Mesendoderm (in vitro differentiated cells): ENCODE data around the gene C22orf15.
A peak's percentile ranks its signal among the peaks of the same experiment; 100 is the strongest.

Experiments
- DNase-seq: peaks from one replicate; pipeline ENCODE4 v3.0.0; 2013
- H2AK5ac ChIP-seq: 2 replicates; pipeline ENCODE4 v1.6.1; 2013; ENCODE audit warnings: low read length, inconsistent platforms
- H2BK120ac ChIP-seq: 2 replicates; pipeline ENCODE4 v1.6.1; 2013; ENCODE audit warnings: low read depth, mild to moderate bottlenecking, low read length, moderate library complexity, mixed read lengths
- H2BK15ac ChIP-seq: replicated peaks from 2 replicates; pipeline ENCODE4 v1.6.1; 2013; ENCODE audit warnings: low read depth, mild to moderate bottlenecking, moderate library complexity
- H2BK5ac ChIP-seq: 2 replicates; pipeline ENCODE4 v1.6.1; 2013; ENCODE audit warnings: low read length, inconsistent platforms
- H3K18ac ChIP-seq: 2 replicates; pipeline ENCODE4 v1.6.1; 2013; ENCODE audit warnings: mild to moderate bottlenecking, low read length, mixed read lengths
- H3K23ac ChIP-seq: one replicate; pipeline ENCODE4 v1.6.1; 2013; ENCODE audit warnings: low read length
- H3K27ac ChIP-seq: 2 replicates; pipeline ENCODE4 v1.5.1; 2013; ENCODE audit warnings: low read depth, mild to moderate bottlenecking, inconsistent platforms, low read length, moderate library complexity
- H3K27me3 ChIP-seq: 2 replicates; pipeline ENCODE4 v1.6.1; 2013; ENCODE audit warnings: low read length, control low read depth, mild to moderate bottlenecking, inconsistent platforms; ENCODE audit not compliant: insufficient read depth, poor library complexity
- H3K36me3 ChIP-seq: 2 replicates; pipeline ENCODE4 v1.6.1; 2013; ENCODE audit warnings: low read length, inconsistent platforms; ENCODE audit not compliant: control insufficient read depth, insufficient read depth
- H3K4ac ChIP-seq: one replicate; pipeline ENCODE4 v1.6.1; 2013; ENCODE audit warnings: low read depth, mild to moderate bottlenecking, low read length, moderate library complexity
- H3K4me1 ChIP-seq: 2 replicates; pipeline ENCODE4 v1.6.1; 2013; ENCODE audit warnings: low read depth, low read length, inconsistent platforms; ENCODE audit not compliant: control insufficient read depth
- H3K4me2 ChIP-seq: 2 replicates; pipeline ENCODE4 v1.6.1; 2013; ENCODE audit warnings: low read length
- H3K4me3 ChIP-seq: 2 replicates; pipeline ENCODE4 v1.5.1; 2013; ENCODE audit warnings: mild to moderate bottlenecking, low read length
- H3K56ac ChIP-seq: one replicate; pipeline ENCODE4 v1.6.1; 2013; ENCODE audit warnings: low read length
- H3K79me1 ChIP-seq: 2 replicates; pipeline ENCODE4 v1.6.1; 2013; ENCODE audit warnings: low read length, inconsistent platforms
- H3K79me2 ChIP-seq: 2 replicates; pipeline ENCODE4 v1.6.1; 2013; ENCODE audit warnings: mild to moderate bottlenecking, low read length; ENCODE audit not compliant: control insufficient read depth, insufficient read depth
- H3K9ac ChIP-seq: 2 replicates; pipeline ENCODE4 v1.6.1; 2013; ENCODE audit warnings: low read length, inconsistent platforms
- H4K5ac ChIP-seq: one replicate; pipeline ENCODE4 v1.6.1; 2013; ENCODE audit warnings: low read length
- H4K8ac ChIP-seq: one replicate; pipeline ENCODE4 v1.6.1; 2013; ENCODE audit warnings: low read depth, mild to moderate bottlenecking, control low read depth, low read length, moderate library complexity
- WGBS: extraction: QIAGEN DNeasy Blood & Tissue Kit; methylation state at CpG from one replicate; pipeline ENCODE4 v1.1.7; 2013; ENCODE audit warnings: low lambda C conversion rate, missing lambda C conversion rate; ENCODE audit not compliant: insufficient coverage; ENCODE audit errors: extremely low coverage; 5-methylcytosine and 5-hydroxymethylcytosine counted together

Gene C22orf15

GRCh38 chr22:23789638-23790037 is 26.8 kb downstream of the C22orf15 start:
- H2AK5ac ChIP-seq: no peak overlapping the region
- DNase-seq: peak; percentile 43
- H3K27me3 ChIP-seq: no peaks in the 10 kb centered on the region
- H3K18ac ChIP-seq: no peak overlapping the region
- no peak overlapping the region for H2BK5ac ChIP-seq
- no peak overlapping the region for H3K4me3 ChIP-seq
- H3K79me2 ChIP-seq: peaks cover 43% of the 10 kb centered on the region
- H2BK120ac ChIP-seq: no peak overlapping the region
- H4K8ac ChIP-seq: no peak overlapping the region
- H3K79me1 ChIP-seq: peaks cover 27% of the 10 kb centered on the region
- H3K23ac ChIP-seq: no peak overlapping the region
- WGBS: no CpG with 5 or more reads among the region's 4 CpGs
- H3K4me2 ChIP-seq: no peak overlapping the region
- H3K56ac ChIP-seq: peak overlapping the region; percentile 46
- peak overlapping the region; percentile 22 for H3K9ac ChIP-seq
- H3K27ac ChIP-seq: no peak overlapping the region
- peaks cover 7% of the 10 kb centered on the region for H3K36me3 ChIP-seq
- H3K4ac ChIP-seq: no peak overlapping the region
- peaks cover 3% of the 10 kb centered on the region for H3K4me1 ChIP-seq
- H2BK15ac ChIP-seq: no peak overlapping the region
- H4K5ac ChIP-seq: no peak overlapping the region

DNA sequence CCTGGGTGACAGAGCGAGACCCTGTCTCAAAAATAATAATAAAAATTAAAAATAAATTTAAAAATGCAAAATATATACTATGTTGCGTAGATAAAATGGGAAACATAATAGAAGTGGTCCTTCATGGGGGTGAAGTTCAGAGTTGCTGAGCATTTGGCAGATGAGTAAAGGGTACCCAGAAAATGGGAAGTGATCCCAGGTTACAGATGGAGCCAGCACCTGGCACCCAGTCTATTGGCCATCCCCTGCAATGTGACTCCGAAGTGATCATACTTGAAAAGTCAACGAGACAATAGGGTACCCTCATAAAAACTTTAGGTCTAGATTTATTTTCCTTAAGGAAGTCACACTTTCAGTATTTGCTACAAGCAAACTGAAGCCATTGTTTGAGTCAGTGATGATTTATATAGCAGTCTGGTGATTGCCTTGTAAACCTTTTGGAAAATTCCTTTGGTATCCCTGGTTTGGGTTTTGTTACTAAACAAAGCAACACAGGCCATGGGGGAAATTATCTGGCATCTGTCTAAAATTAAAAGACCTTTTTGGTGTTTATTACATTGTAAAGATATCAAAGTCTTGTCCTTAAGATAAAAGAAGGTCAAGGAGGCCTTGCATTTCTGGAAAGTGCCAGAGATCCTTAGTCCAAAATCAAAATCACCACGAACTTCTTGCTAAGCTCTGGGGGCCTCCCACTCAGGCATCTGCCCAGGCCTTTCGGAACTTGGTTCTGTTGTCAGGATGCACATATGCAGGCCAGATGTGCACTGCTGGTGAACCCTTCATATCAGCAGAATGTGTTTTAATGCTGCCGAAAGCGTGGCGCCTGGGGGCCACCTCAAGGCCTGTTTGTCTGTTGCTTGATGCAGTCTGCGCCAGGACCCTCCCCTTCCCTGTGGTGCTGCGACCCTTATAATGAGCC is 28.3 kb downstream of the C22orf15 start:
- Histone ChIP-seq H3K9ac (no peak overlapping the region), H2BK15ac (no peak overlapping the region), H3K18ac (no peak overlapping the region), H3K56ac (no peak overlapping the region), H4K8ac (no peak overlapping the region), H2BK5ac (no peak overlapping the region), H3K79me2 (peaks cover 43% of the 10 kb centered on the region), H2BK120ac (no peak overlapping the region), H2AK5ac (no peak overlapping the region), H3K27me3 (no peaks in the 10 kb centered on the region), H3K23ac (no peak overlapping the region), H3K4ac (no peak overlapping the region), H3K79me1 (peaks cover 27% of the 10 kb centered on the region), H3K4me3 (no peak overlapping the region), H3K27ac (no peak overlapping the region), H4K5ac (no peak overlapping the region), H3K4me2 (no peak overlapping the region), H3K4me1 (peaks cover 3% of the 10 kb centered on the region), H3K36me3 (peaks cover 10% of the 10 kb centered on the region)
- no peak for DNase-seq
- no CpG with 5 or more reads among the region's 11 CpGs for WGBS

DNA sequence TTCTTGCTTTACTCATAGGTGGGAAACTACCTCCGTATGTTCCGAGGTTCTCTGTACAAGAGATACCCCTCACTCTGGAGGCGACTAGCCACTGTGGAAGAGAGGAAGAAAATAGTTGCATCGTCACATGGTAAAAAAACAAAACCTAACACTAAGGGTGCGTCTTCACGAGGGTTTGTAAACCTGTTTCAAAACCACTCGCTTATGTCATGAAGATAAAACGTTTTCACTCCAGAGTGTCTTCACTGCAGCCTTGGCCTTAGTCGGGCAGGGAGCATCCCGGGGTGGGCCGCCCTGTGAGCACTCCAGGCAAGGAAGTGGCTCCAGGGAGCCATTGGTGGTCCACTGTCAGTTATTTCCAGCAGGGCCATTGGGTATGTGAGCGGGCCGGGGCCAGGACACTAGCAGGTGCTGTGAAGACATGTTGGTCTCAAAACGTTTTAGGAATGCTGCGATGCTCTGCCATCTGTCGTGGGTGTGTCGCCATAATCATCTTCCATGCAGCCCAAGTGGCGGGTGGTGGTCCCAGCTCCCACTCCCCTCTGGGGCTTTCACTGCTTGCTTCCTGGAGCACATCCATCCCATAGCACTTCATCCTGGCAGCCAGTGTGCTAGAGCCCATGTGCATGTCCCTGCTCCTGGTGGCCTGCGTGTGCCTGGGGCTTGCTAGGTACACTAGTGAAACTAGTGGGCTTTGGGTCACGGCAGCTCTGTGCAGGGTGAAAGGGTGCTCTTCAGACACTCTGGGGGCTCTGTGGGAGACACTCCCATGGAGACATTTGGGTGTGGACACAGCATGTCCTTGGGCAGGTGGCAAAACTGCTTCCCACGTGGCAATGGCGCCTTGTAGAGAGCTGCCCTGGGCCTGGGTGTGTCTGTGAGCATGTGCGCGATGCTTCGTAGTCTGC is 29.2 kb downstream of the C22orf15 start:
- Histone ChIP-seq H3K27me3 (no peaks in the 10 kb centered on the region), H3K4me2 (no peak overlapping the region), H4K5ac (no peak overlapping the region), H3K23ac (no peak overlapping the region), H3K27ac (no peak overlapping the region), H3K36me3 (peaks cover 10% of the 10 kb centered on the region), H3K56ac (no peak overlapping the region), H3K9ac (no peak overlapping the region), H3K79me2 (peaks cover 43% of the 10 kb centered on the region), H2BK5ac (no peak overlapping the region), H3K4me3 (no peak overlapping the region), H2AK5ac (no peak overlapping the region), H3K4me1 (peaks cover 1% of the 10 kb centered on the region), H2BK15ac (no peak overlapping the region), H3K4ac (no peak overlapping the region), H3K18ac (no peak overlapping the region), H2BK120ac (no peak overlapping the region), H3K79me1 (peaks cover 27% of the 10 kb centered on the region), H4K8ac (no peak overlapping the region)
- no CpG with 5 or more reads among the region's 25 CpGs for WGBS
- no peak for DNase-seq

DNA sequence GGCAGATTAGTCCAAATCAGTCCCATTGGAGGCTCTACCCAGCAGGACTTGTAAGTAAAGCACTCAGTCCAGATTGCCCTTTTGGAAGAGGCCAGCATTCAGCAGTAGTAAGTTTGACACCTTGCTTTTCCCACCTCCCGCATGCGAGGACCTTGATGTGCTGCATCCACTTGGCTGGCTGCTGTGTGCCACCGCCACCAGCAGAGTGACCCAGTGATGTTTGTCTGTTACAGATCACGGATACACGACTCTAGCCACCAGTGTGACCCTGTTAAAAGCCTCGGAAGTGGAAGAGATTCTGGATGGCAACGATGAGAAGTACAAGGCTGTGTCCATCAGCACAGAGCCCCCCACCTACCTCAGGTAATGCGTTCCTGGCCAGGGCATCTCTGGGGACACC is 30.5 kb downstream of the C22orf15 start:
- H3K36me3 ChIP-seq: peaks cover 15% of the 10 kb centered on the region
- H4K5ac ChIP-seq: no peak overlapping the region
- H3K79me2 ChIP-seq: peaks cover 33% of the 10 kb centered on the region
- no peak overlapping the region for H3K9ac ChIP-seq
- peaks cover 1% of the 10 kb centered on the region for H3K4me1 ChIP-seq
- peak; percentile 49 for DNase-seq
- no peak overlapping the region for H3K23ac ChIP-seq
- no peak overlapping the region for H3K56ac ChIP-seq
- no peak overlapping the region for H3K18ac ChIP-seq
- H3K27me3 ChIP-seq: no peaks in the 10 kb centered on the region
- no peak overlapping the region for H2BK15ac ChIP-seq
- H2AK5ac ChIP-seq: no peak overlapping the region
- H3K79me1 ChIP-seq: peaks cover 22% of the 10 kb centered on the region
- H3K4me2 ChIP-seq: no peak overlapping the region
- no peak overlapping the region for H3K4me3 ChIP-seq
- H2BK120ac ChIP-seq: no peak overlapping the region
- no peak overlapping the region for H3K4ac ChIP-seq
- no peak overlapping the region for H2BK5ac ChIP-seq
- no peak overlapping the region for H4K8ac ChIP-seq
- H3K27ac ChIP-seq: no peak overlapping the region
- WGBS: no CpG with 5 or more reads among the region's 8 CpGs

- H3K23ac ChIP-seq: no peak overlapping the region
- no peak overlapping the region for H4K5ac ChIP-seq
- peaks cover 8% of the 10 kb centered on the region for H3K79me1 ChIP-seq
- no peak overlapping the region for H4K8ac ChIP-seq
- no peaks in the 10 kb centered on the region for H3K27me3 ChIP-seq
- H2BK5ac ChIP-seq: no peak overlapping the region
- H3K18ac ChIP-seq: no peak overlapping the region
- H2AK5ac ChIP-seq: no peak overlapping the region
- H3K4ac ChIP-seq: no peak overlapping the region
- no peak overlapping the region for H3K9ac ChIP-seq
- peaks cover 20% of the 10 kb centered on the region for H3K36me3 ChIP-seq
- H3K56ac ChIP-seq: no peak overlapping the region
- no peak overlapping the region for H2BK15ac ChIP-seq
- H3K4me2 ChIP-seq: no peak overlapping the region
- H3K79me2 ChIP-seq: peaks cover 9% of the 10 kb centered on the region
- WGBS: no CpG with 5 or more reads among the region's 5 CpGs
- H3K4me3 ChIP-seq: no peak overlapping the region
- no peak overlapping the region for H3K27ac ChIP-seq
- no peaks in the 10 kb centered on the region for H3K4me1 ChIP-seq
- H2BK120ac ChIP-seq: no peak overlapping the region
- no peak for DNase-seq
Observed at GRCh38 chr22:23796461-23796860, 33.7 kb downstream of the C22orf15 start.
